H1 (cell line): ENCODE data around the gene GRM8. TPM values are rescaled to one million over a fixed set of nuclear protein-coding genes. Genes with fewer than 3 reads are reported as not detected.

Experiments used
- CTCF ChIA-PET: fragments of 300-600 bp; sonication (Branson Sonifier 250); formaldehyde crosslinking; loops from one replicate; lab custom pipeline; 2021; ENCODE audit not compliant: partially characterized antibody; lab: Charles Lee
- POLR2A ChIA-PET: fragments of 300-600 bp; sonication (Branson Sonifier 250); formaldehyde crosslinking; loops from one replicate; lab custom pipeline; 2021; ENCODE audit warnings: inconsistent platforms; ENCODE audit not compliant: partially characterized antibody; lab: Charles Lee
- DNase-seq, 2 experiments: peaks; one replicate each; pipeline versions ENCODE4 v3.0.0 to v3.0.0-alpha.2; 2010 to 2022; ENCODE audit warnings: low spot score in 2 of 2, low read depth in 1 of 2, mixed read lengths in 1 of 2
- FAIRE-seq: peaks from 2 replicates; lab custom pipeline; 2011; peaks lifted over from hg19 to GRCh38; lab: Jason Lieb, UNC
- H2AFZ ChIP-seq: 2 replicates; pipeline ENCODE4 v1.8.1; 2012; ENCODE audit warnings: low read length, inconsistent platforms
- H2AK5ac ChIP-seq: 2 replicates; pipeline ENCODE4 v1.6.1; 2013; ENCODE audit warnings: low read depth, low read length
- H2BK120ac ChIP-seq: replicated peaks from 2 replicates; pipeline ENCODE3; 2013; ENCODE audit warnings: low read depth, low read length, inconsistent platforms
- H2BK12ac ChIP-seq: 2 replicates; pipeline ENCODE4 v1.6.1; 2013; ENCODE audit warnings: low read depth, low read length
- H2BK15ac ChIP-seq: 2 replicates; pipeline ENCODE4 v1.6.1; 2013; ENCODE audit warnings: low read length
- H2BK20ac ChIP-seq: 2 replicates; pipeline ENCODE4 v1.6.1; 2013; ENCODE audit warnings: low read length
- H2BK5ac ChIP-seq: 2 replicates; pipeline ENCODE4 v1.6.1; 2013; ENCODE audit warnings: low read depth, low read length
- H3K14ac ChIP-seq: 2 replicates; pipeline ENCODE4 v1.6.1; 2013; ENCODE audit warnings: inconsistent platforms; ENCODE audit not compliant: insufficient read length
- H3K18ac ChIP-seq: 2 replicates; pipeline ENCODE4 v1.6.1; 2013; ENCODE audit warnings: low read length; ENCODE audit errors: extremely low read depth
- H3K23ac ChIP-seq: 2 replicates; pipeline ENCODE4 v1.6.1; 2013; ENCODE audit warnings: inconsistent platforms; ENCODE audit not compliant: insufficient read length
- H3K23me2 ChIP-seq: 2 replicates; pipeline ENCODE4 v1.6.1; 2013; ENCODE audit warnings: low read depth, low read length
- H3K27ac ChIP-seq: 2 replicates; pipeline ENCODE4 v1.6.1; 2011; ENCODE audit warnings: low read depth, low read length, inconsistent platforms
- H3K27me3 ChIP-seq, 4 experiments: replicated peaks in 1 of 4; 1 replicate in 1 of 4; 2 replicates in 3 of 4; pipeline versions ENCODE4 v1.6.1 to v1.8.1; 2011 to 2013; ENCODE audit warnings: low read length in 3 of 4, mild to moderate bottlenecking in 3 of 4, inconsistent platforms in 2 of 4, mixed read lengths in 2 of 4, moderate library complexity in 1 of 4; ENCODE audit not compliant: control insufficient read depth in 3 of 4, insufficient read depth in 3 of 4; ENCODE audit errors: extremely low read depth in 1 of 4
- H3K36me3 ChIP-seq, 4 experiments: 2 replicates each; pipeline versions ENCODE4 v1.6.1 to v1.8.1; 2011 to 2013; ENCODE audit warnings: mild to moderate bottlenecking in 4 of 4, low read length in 3 of 4, moderate library complexity in 2 of 4, control low read depth in 1 of 4, inconsistent platforms in 1 of 4; ENCODE audit not compliant: insufficient read depth in 4 of 4, control insufficient read depth in 2 of 4
- H3K4ac ChIP-seq: replicated peaks from 2 replicates; pipeline ENCODE3; 2013; ENCODE audit warnings: low read length, low read depth, mixed read lengths, inconsistent platforms; ENCODE audit not compliant: insufficient read length
- H3K4me1 ChIP-seq, 4 experiments: replicated peaks in 1 of 4; 1 replicate in 1 of 4; 2 replicates in 3 of 4; pipeline versions ENCODE4 v1.6.1 to v1.8.1; 2011 to 2013; ENCODE audit warnings: low read length in 3 of 4, inconsistent platforms in 2 of 4, mixed read lengths in 1 of 4; ENCODE audit not compliant: insufficient read depth in 4 of 4, control insufficient read depth in 3 of 4
- H3K4me2 ChIP-seq, 2 experiments: 2 replicates each; pipeline versions ENCODE4 v1.6.1 to v1.8.1; 2011 to 2013; ENCODE audit warnings: low read depth in 2 of 2, low read length in 2 of 2, control low read depth in 1 of 2, inconsistent platforms in 1 of 2, mild to moderate bottlenecking in 1 of 2; ENCODE audit not compliant: insufficient read depth in 1 of 2
- H3K4me3 ChIP-seq, 4 experiments: fragments of 200-600, 300-600 bp in 1 of 4; sonication (generic), shearing (Covaris generic), sonication (Bioruptor Twin) in 1 of 4; 2 replicates each; pipeline versions ENCODE4 v1.5.1 to v1.8.1; 2011 to 2016; ENCODE audit warnings: low read length in 4 of 4, low read depth in 3 of 4, control low read depth in 2 of 4, inconsistent platforms in 2 of 4, mild to moderate bottlenecking in 2 of 4, mixed read lengths in 1 of 4, moderate library complexity in 1 of 4; ENCODE audit not compliant: insufficient read depth in 2 of 4; ENCODE audit errors: extremely low read depth in 1 of 4
- H3K56ac ChIP-seq: replicated peaks from 2 replicates; pipeline ENCODE3; 2013; ENCODE audit warnings: low read depth, mild to moderate bottlenecking, mixed read lengths, low read length, inconsistent platforms; ENCODE audit not compliant: insufficient read length
- H3K79me1 ChIP-seq: 2 replicates; pipeline ENCODE4 v1.6.1; 2013; ENCODE audit warnings: low read depth, low read length, control low read depth
- H3K79me2 ChIP-seq, 2 experiments: 2 replicates each; pipeline versions ENCODE4 v1.6.1 to v1.8.1; 2012 to 2013; ENCODE audit warnings: low read length in 2 of 2, mild to moderate bottlenecking in 2 of 2, inconsistent platforms in 1 of 2; ENCODE audit not compliant: insufficient read depth in 2 of 2, control insufficient read depth in 1 of 2
- H3K9ac ChIP-seq, 4 experiments: replicated peaks in 1 of 4; 1 replicate in 1 of 4; 2 replicates in 3 of 4; pipeline versions ENCODE4 v1.6.1 to v1.8.1; 2011 to 2013; ENCODE audit warnings: low read depth in 3 of 4, low read length in 3 of 4, control low read depth in 2 of 4, mild to moderate bottlenecking in 2 of 4, moderate library complexity in 2 of 4, inconsistent platforms in 1 of 4; ENCODE audit errors: extremely low read depth in 1 of 4
- H3K9me3 ChIP-seq, 2 experiments: 2 replicates each; pipeline versions ENCODE4 v1.6.1 to v1.8.1; 2012 to 2013; ENCODE audit warnings: mild to moderate bottlenecking in 2 of 2, moderate library complexity in 2 of 2, control low read depth in 1 of 2, inconsistent platforms in 1 of 2, low read depth in 1 of 2, low read length in 1 of 2, mixed read lengths in 1 of 2; ENCODE audit not compliant: insufficient read depth in 2 of 2
- H4K20me1 ChIP-seq, 2 experiments: replicated peaks in 1 of 2; 2 replicates each; pipeline versions ENCODE3 to v1.8.1; 2011 to 2013; ENCODE audit warnings: inconsistent platforms in 2 of 2, low read length in 2 of 2, mild to moderate bottlenecking in 1 of 2; ENCODE audit not compliant: insufficient read depth in 2 of 2, control insufficient read depth in 1 of 2
- H4K5ac ChIP-seq: 2 replicates; pipeline ENCODE4 v1.6.1; 2013; ENCODE audit warnings: low read length, low read depth, mixed read lengths, inconsistent platforms; ENCODE audit not compliant: insufficient read length
- H4K8ac ChIP-seq: 2 replicates; pipeline ENCODE4 v1.8.0; 2013; ENCODE audit warnings: mild to moderate bottlenecking, moderate library complexity, low read length, inconsistent platforms; ENCODE audit not compliant: insufficient read depth; ENCODE audit errors: extremely low read depth
- H4K91ac ChIP-seq: replicated peaks from 2 replicates; pipeline ENCODE3; 2013; ENCODE audit warnings: low read length, mixed read lengths, inconsistent platforms; ENCODE audit not compliant: insufficient read length
- CTBP2 ChIP-seq: IDR thresholded peaks from 2 replicates; pipeline ENCODE4 v1.7.0; 2011; ENCODE audit warnings: borderline replicate concordance, mild to moderate bottlenecking, moderate library complexity, mixed read lengths, low read length; ENCODE audit not compliant: insufficient read depth, insufficient read length
- EP300 ChIP-seq, 2 experiments: IDR thresholded peaks; 1 replicate in 1 of 2; 2 replicates in 1 of 2; pipeline ENCODE4 v1.6.1; 2011 to 2012; ENCODE audit warnings: low read depth in 2 of 2, low read length in 2 of 2, mild to moderate bottlenecking in 2 of 2, borderline replicate concordance in 1 of 2, inconsistent platforms in 1 of 2, moderate library complexity in 1 of 2
- HDAC6 ChIP-seq: IDR thresholded peaks from one replicate; pipeline ENCODE4 v1.7.1; 2012; ENCODE audit warnings: low read depth, mild to moderate bottlenecking, inconsistent platforms, low read length, moderate library complexity
- RFX5 ChIP-seq: IDR thresholded peaks from 2 replicates; pipeline ENCODE4 v1.6.1; 2011; ENCODE audit warnings: low read depth, low read length, improper control_type of control experiment, borderline replicate concordance
- WGBS, 2 experiments: shearing (Covaris generic) in 1 of 2; methylation state at CpG; one replicate each; pipeline versions ENCODE4 v1.1.6 to v1.1.7; 2013 to 2015; ENCODE audit warnings: low lambda C conversion rate in 2 of 2, mixed read lengths in 2 of 2, inconsistent platforms in 1 of 2, low coverage in 1 of 2, missing lambda C conversion rate in 1 of 2; ENCODE audit not compliant: insufficient replicate concordance in 2 of 2, insufficient coverage in 1 of 2, insufficient read length in 1 of 2; ENCODE audit errors: extremely low coverage in 1 of 2, missing lambda C conversion rate in 1 of 2; 5-methylcytosine and 5-hydroxymethylcytosine counted together
- polyA plus RNA-seq, 7 experiments: library from polyadenylated mRNA; depleted of rRNA in 3 of 7; stranded (reverse) in 5 of 7; unstranded in 2 of 7; fragments of >200 nt in 5 of 7; fragments of 200-250 nt in 2 of 7; gene quantifications; 1 replicate in 5 of 7; 2 replicates in 1 of 7; 4 replicates in 1 of 7; pipeline versions ENCODE4 v1.2.1 to v1.2.3, GENCODE V29; 2011 to 2013; ENCODE audit warnings: missing spikeins in 2 of 7, mixed read lengths in 2 of 7
- total RNA-seq: library from RNA; stranded (reverse); fragmentation: NEBNext Ultra II Directional; extraction: Animal tissue kit (Norgen Biotek cat#: 25700); gene quantifications from 2 replicates; pipeline ENCODE4 v1.2.1, GENCODE V29; 2021

Gene GRM8
- total and polyA plus RNA-seq, 2 of the 8 experiments (the other 6 are each of a cell fraction or from before 2014, with no cell fraction given), result 2.6 to 2.8 TPM

- H3K4me3 ChIP-seq, result no peak overlapping the region
- DNase-seq (no peak), FAIRE-seq (no peak)
- WGBS, 2 experiments, result 89 to 100% methylated on average over 1 to 5 of the region's 5 CpGs
- H3K4me1 ChIP-seq, result no peaks in the 10 kb centered on the region
- peaks cover 3% of the 10 kb centered on the region; the same call in 1 of the 2 replicates for H3K23me2 ChIP-seq
- ChIA-PET POLR2A (no interaction called here), CTCF (interaction anchor here (0.7 to 1.2 kb wide), 2 partner anchors 16 to 81 kb away, joined by 3 to 5 read pairs; no protein-coding TSS in a partner anchor)
- no peak overlapping the region for H3K23ac ChIP-seq
- H3K14ac ChIP-seq, result no peak overlapping the region
- no peak overlapping the region for H4K8ac ChIP-seq
- no peaks in the 10 kb centered on the region for H3K9me3 ChIP-seq
- peaks cover 0 to 1% of the 10 kb centered on the region in 2 experiments for H4K20me1 ChIP-seq
- H2AFZ ChIP-seq, result no peak overlapping the region
- no peak overlapping the region for H2BK20ac ChIP-seq
- no peak overlapping the region for H3K4ac ChIP-seq
- peak overlapping the region; percentile 89 for H3K56ac ChIP-seq
- H3K27me3 ChIP-seq, result no peaks in the 10 kb centered on the region
- no peak overlapping the region for H2BK120ac ChIP-seq
- H3K18ac ChIP-seq, result no peak overlapping the region
- no peaks in the 10 kb centered on the region for H3K79me1 ChIP-seq
- H4K5ac ChIP-seq, result no peak overlapping the region
- no peak overlapping the region for H2AK5ac ChIP-seq
- no peak overlapping the region for H2BK12ac ChIP-seq
- H2BK15ac ChIP-seq, result no peak overlapping the region
- no peak overlapping the region for H2BK5ac ChIP-seq
- no peaks in the 10 kb centered on the region for H3K36me3 ChIP-seq
- no peak overlapping the region for H3K9ac ChIP-seq
- no peak overlapping the region for H3K4me2 ChIP-seq
- no peak overlapping the region for H3K27ac ChIP-seq
- no peaks in the 10 kb centered on the region for H3K79me2 ChIP-seq
- no peak overlapping the region for H4K91ac ChIP-seq
- TF ChIP-seq CTBP2 (no peak), HDAC6 (no peak), RFX5 (no peak), EP300 (IDR thresholded peaks at IDR 0.05; ENCODE audit: borderline replicate concordance in 1 of 2, low read depth in 2 of 2, low read length in 2 of 2) (no peak)
These were observed 433.6 kb downstream of the GRM8 start for GRCh38 chr7:126819197-126819484.
